GM23338 (cell line): ENCODE results near the gene SPATA31D3. TPM values are rescaled to one million over a fixed set of nuclear protein-coding genes. Genes with fewer than 3 reads are reported as not detected.

ENCODE experiments used
- ATAC-seq: fragments of 200-7000 bp; cut with Tn5 transposase; 3 replicates; pipeline ENCODE4 v1.9.1; 2020
- DNase-seq: peaks from one replicate; pipeline ENCODE4 v3.0.0-alpha.2; 2015; ENCODE audit warnings: low spot score
- H2AFZ ChIP-seq: fragments of 200-600 bp; sonication (generic); 2 replicates; pipeline ENCODE4 v1.8.0; 2016; ENCODE audit warnings: antibody characterized with exemption, mild to moderate bottlenecking, moderate library complexity
- H3F3A ChIP-seq: fragments of 200-600 bp; sonication (generic); replicated peaks from 2 replicates; pipeline ENCODE4 v1.8.0; 2017; ENCODE audit warnings: antibody characterized with exemption, mixed run types, low read depth
- H3K27ac ChIP-seq: fragments of 200-600 bp; sonication (generic); 2 replicates; pipeline ENCODE4 v1.6.1; 2016; ENCODE audit warnings: low read depth
- H3K27me3 ChIP-seq: fragments of 200-600 bp; sonication (generic); 2 replicates; pipeline ENCODE4 v1.8.0; 2016; ENCODE audit warnings: mild to moderate bottlenecking, mixed run types, moderate library complexity; ENCODE audit not compliant: insufficient read depth
- H3K36me3 ChIP-seq: fragments of 200-600 bp; sonication (generic); 2 replicates; pipeline ENCODE4 v1.8.0; 2016; ENCODE audit warnings: mild to moderate bottlenecking; ENCODE audit not compliant: insufficient read depth
- H3K4me1 ChIP-seq: fragments of 200-600 bp; sonication (generic); 2 replicates; pipeline ENCODE4 v1.8.0; 2016; ENCODE audit warnings: mild to moderate bottlenecking, moderate library complexity; ENCODE audit not compliant: insufficient read depth
- H3K4me2 ChIP-seq: fragments of 200-600 bp; sonication (generic); 2 replicates; pipeline ENCODE4 v1.7.1; 2017; ENCODE audit warnings: mixed run types
- H3K4me3 ChIP-seq: fragments of 200-600 bp; sonication (generic); 2 replicates; pipeline ENCODE4 v1.6.1; 2016; ENCODE audit warnings: mixed run types
- H3K79me2 ChIP-seq: fragments of 200-600 bp; sonication (generic); replicated peaks from 2 replicates; pipeline ENCODE4 v1.8.0; 2017; ENCODE audit warnings: mild to moderate bottlenecking; ENCODE audit not compliant: insufficient read depth
- H3K9me2 ChIP-seq: fragments of 200-600 bp; sonication (generic); 2 replicates; pipeline ENCODE4 v1.8.0; 2017; ENCODE audit not compliant: insufficient read depth
- H4K20me1 ChIP-seq: fragments of 200-600 bp; sonication (generic); replicated peaks from 2 replicates; pipeline ENCODE4 v1.8.0; 2017; ENCODE audit warnings: mild to moderate bottlenecking; ENCODE audit not compliant: insufficient read depth
- H3K27ac Mint-ChIP-seq: 2 replicates; pipeline ENCODE4 v1.8.0; 2020; ENCODE audit warnings: inconsistent platforms, mild to moderate bottlenecking, moderate library complexity, mixed read lengths
- H3K27me3 Mint-ChIP-seq: 3 replicates; pipeline ENCODE4 v1.8.0; 2022; ENCODE audit warnings: low read depth, mild to moderate bottlenecking, moderate library complexity, mixed read lengths, inconsistent platforms; ENCODE audit not compliant: insufficient read depth, poor library complexity
- H3K36me3 Mint-ChIP-seq: 3 replicates; pipeline ENCODE4 v1.8.0; 2021; ENCODE audit warnings: low read depth, mild to moderate bottlenecking, inconsistent platforms, moderate library complexity, mixed read lengths
- H3K4me1 Mint-ChIP-seq: 3 replicates; pipeline ENCODE4 v1.8.0; 2020; ENCODE audit warnings: mild to moderate bottlenecking, inconsistent platforms, mixed read lengths
- H3K4me3 Mint-ChIP-seq: 3 replicates; pipeline ENCODE4 v1.8.0; 2021; ENCODE audit warnings: moderate library complexity, mild to moderate bottlenecking, inconsistent platforms, mixed read lengths
- H3K9me3 Mint-ChIP-seq: 3 replicates; pipeline ENCODE4 v1.8.0; 2020; ENCODE audit warnings: moderate library complexity, mild to moderate bottlenecking, inconsistent platforms, mixed read lengths
- CREB1 ChIP-seq: fragments of 250-450 bp; sonication (Bioruptor Pico); IDR thresholded peaks from 2 replicates; pipeline ENCODE4 v1.5.0; 2020; ENCODE audit warnings: low read depth, mild to moderate bottlenecking, moderate library complexity
- CTCF ChIP-seq, 2 experiments: fragments of 200-600 bp in 1 of 2; sonication (generic) in 1 of 2; conservative IDR thresholded peaks; 2 replicates each; pipeline versions ENCODE4 v1.5.1 to v1.6.1; 2016 to 2017; ENCODE audit warnings: antibody characterized with exemption in 2 of 2, low read depth in 2 of 2, mild to moderate bottlenecking in 2 of 2, moderate library complexity in 1 of 2
- ETS1 ChIP-seq: IDR thresholded peaks from 2 replicates; pipeline ENCODE4 v1.6.1; 2016; ENCODE audit warnings: antibody characterized with exemption
- NANOG ChIP-seq: IDR thresholded peaks from 2 replicates; pipeline ENCODE4 v1.6.1; 2016; ENCODE audit warnings: antibody characterized with exemption, borderline replicate concordance
- STAT1 ChIP-seq: IDR thresholded peaks from one replicate; pipeline ENCODE4 v1.6.1; 2016; ENCODE audit warnings: antibody characterized with exemption; ENCODE audit not compliant: unreplicated experiment
- ZNF331 ChIP-seq: fragments of 250-450 bp; sonication (Bioruptor Pico); IDR thresholded peaks from 2 replicates; pipeline ENCODE4 v1.5.0; 2020; ENCODE audit warnings: low read depth, mild to moderate bottlenecking, moderate library complexity
- ZNF462 ChIP-seq: fragments of 250-450 bp; sonication (Bioruptor Pico); IDR thresholded peaks from 2 replicates; pipeline ENCODE4 v1.5.0; 2020; ENCODE audit warnings: mild to moderate bottlenecking, moderate library complexity
- polyA plus RNA-seq: library from polyadenylated mRNA; unstranded; fragments of >200 nt; fragmentation: Nextera tagmentation; extraction: Ambion mirVana; gene quantifications from 2 replicates; pipeline ENCODE4 v1.2.1, GENCODE V29; 2016
- total RNA-seq: library from RNA; depleted of rRNA; stranded (reverse); fragments of >200 nt; shearing (Covaris generic); gene quantifications from 2 replicates; pipeline ENCODE4 v1.2.3, GENCODE V29; 2014

Gene SPATA31D3
- total and polyA plus RNA-seq, 2 experiments from 2014 or later = not detected

GRCh38 chr9:81968026-81968425 lies 24.7 kb downstream of the SPATA31D3 start (continued):
- TF ChIP-seq ZNF462 (CRISPR knock-in tag) = no peak
- TF ChIP-seq CREB1 (CRISPR knock-in tag) = no peak
- no peak for TF ChIP-seq STAT1
- no peak for TF ChIP-seq NANOG

- no peaks in the 10 kb centered on the region for H3K4me1 ChIP-seq
- no peaks in the 10 kb centered on the region for H3K79me2 ChIP-seq
- no peak overlapping the region for H3K4me2 ChIP-seq
- peaks cover 23% of the 10 kb centered on the region; the same call in 1 of the 2 replicates for H3K9me2 ChIP-seq
- no peaks in the 10 kb centered on the region for H4K20me1 ChIP-seq
- Mint-ChIP-seq H3K4me1 (no peaks in the 10 kb centered on the region), H3K9me3 (peaks cover 3% of the 10 kb centered on the region; the same call in 2 of the 3 replicates), H3K36me3 (no peaks in the 10 kb centered on the region; the same call in 2 of the 3 replicates), H3K4me3 (no peak overlapping the region), H3K27ac (no peak overlapping the region), H3K27me3 (no peaks in the 10 kb centered on the region)
- DNase-seq (peak; percentile 1), ATAC-seq (no peak)
- no peaks in the 10 kb centered on the region for H3K36me3 ChIP-seq
- TF ChIP-seq CTCF (conservative IDR thresholded peaks at IDR 0.05; ENCODE audit: low read depth in 2 of 2) (no peak), ZNF331 (no peak), ETS1 (no peak)
- H3K27me3 ChIP-seq = no peaks in the 10 kb centered on the region
- no peak overlapping the region for H3K27ac ChIP-seq
- no peaks in the 10 kb centered on the region for H3F3A ChIP-seq
- H2AFZ ChIP-seq = no peak overlapping the region
- no peak overlapping the region for H3K4me3 ChIP-seq
Observed at GRCh38 chr9:81969971-81970370, 26.7 kb downstream of the SPATA31D3 start.
